ENCODE measurements around the gene CDCA5. TPM values are rescaled to one million over a fixed set of nuclear protein-coding genes. Genes with fewer than 3 reads are reported as not detected.
A peak's percentile ranks its signal among the peaks of the same experiment; 100 is the strongest.

CDCA5 gene
- total RNA-seq, 2 donors from 2014 or later, result 139 to 174 TPM

DNA sequence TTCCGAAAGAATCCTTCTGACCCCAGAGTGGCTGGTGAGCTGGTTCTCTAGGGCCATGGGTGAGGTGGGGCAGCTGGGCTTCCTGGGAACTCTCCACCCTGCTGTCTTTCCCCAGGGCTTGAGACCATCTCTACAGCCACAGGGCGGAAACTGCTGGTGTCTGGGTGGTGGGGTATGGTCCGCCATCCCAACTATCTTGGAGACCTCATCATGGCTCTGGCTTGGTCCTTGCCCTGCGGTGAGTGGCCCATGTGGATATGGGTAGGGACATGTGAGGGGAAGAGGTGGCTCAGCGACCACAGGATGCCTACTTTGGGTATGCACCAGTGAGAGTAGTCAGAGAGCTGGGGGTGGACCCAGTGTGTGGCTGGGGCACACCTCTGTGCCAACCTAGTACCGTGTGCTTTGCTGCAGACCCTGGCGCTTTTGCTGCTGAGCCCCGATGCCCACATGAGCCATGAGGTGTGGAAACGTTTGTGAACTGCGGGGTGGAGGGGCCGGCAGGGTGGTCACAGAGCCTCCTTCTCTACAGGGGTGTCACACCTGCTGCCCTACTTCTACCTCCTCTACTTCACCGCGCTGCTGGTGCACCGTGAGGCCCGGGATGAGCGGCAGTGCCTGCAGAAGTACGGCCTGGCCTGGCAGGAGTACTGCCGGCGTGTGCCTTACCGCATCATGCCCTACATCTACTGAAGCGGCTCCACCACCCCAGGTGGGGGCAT, 31.7 kb upstream of the CDCA5 start:
- Mint-ChIP-seq H3K36me3 (ENCODE audit: insufficient read depth in 2 of 2) (peaks cover 6 to 20% of the 10 kb centered on the region in 2 donors), H3K27me3 (ENCODE audit: low read depth) (no peaks in the 10 kb centered on the region), H3K4me1 (ENCODE audit: low read depth) (peaks cover 76% of the 10 kb centered on the region), H3K4me3 (peak overlapping the region; percentile 88 to 89), H3K27ac (peak overlapping the region; percentile 42), H3K9me3 (no peaks in the 10 kb centered on the region)
- ATAC-seq (replicated peaks in 1 of 2), result no peak
- no peak for DNase-seq

DNA sequence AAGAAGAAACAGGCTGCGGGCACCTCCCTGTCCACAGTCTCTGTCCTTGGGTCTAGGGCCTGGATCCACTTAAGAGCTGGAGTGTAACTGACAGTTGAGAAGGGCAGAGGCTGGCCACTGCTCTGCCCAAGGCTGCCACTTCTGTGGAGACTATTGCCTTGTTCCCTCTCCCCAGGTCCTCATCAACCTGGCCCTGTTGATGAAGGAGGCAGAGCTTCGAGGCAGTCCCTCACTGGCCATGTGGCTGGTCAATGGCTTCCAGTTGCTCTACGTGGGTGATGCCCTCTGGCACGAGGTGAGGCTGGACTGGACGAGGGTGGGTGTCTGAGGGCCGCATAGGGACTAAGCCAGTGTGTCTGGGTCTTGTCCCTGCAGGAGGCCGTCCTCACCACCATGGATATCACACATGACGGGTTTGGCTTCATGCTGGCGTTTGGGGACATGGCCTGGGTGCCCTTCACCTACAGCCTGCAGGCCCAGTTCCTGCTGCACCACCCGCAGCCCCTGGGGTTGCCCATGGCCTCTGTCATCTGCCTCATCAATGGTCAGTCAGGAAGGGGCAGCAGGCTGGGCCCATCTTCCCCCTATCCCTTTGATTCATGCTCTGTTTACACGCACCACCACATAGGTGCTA, 30.8 kb upstream of the CDCA5 start:
- Mint-ChIP-seq H3K4me1 (ENCODE audit: low read depth) (peaks cover 73% of the 10 kb centered on the region), H3K9me3 (no peaks in the 10 kb centered on the region), H3K4me3 (peak overlapping the region; percentile 98 to 100)

DNA sequence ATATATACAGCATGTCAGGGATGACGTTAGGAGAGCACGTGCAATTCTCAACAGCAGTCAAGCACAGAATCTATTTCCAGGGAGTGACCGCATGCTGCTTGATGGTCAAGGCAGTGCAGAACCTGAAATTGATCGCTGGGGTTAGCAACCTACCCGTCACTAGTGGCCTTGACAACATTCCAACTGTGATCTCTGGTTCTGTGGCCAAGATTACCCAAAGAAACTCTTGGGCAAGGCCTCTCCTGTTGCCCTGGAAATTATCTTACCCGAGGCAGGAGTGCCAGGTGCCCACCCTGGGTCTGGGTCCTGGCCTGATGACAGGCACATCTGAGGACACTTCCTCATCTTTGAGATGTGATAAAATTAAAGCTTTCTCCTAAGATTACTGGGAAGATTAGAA, 30.0 kb upstream of the CDCA5 start:
- Mint-ChIP-seq H3K36me3 (ENCODE audit: insufficient read depth in 2 of 2) (peaks cover 5 to 10% of the 10 kb centered on the region in 2 donors), H3K9me3 (no peaks in the 10 kb centered on the region), H3K4me1 (ENCODE audit: low read depth) (peaks cover 65% of the 10 kb centered on the region), H3K27me3 (ENCODE audit: low read depth) (no peaks in the 10 kb centered on the region), H3K27ac (peak overlapping the region; percentile 93), H3K4me3 (peak overlapping the region; percentile 98 to 100)
- DNase-seq, result no peak
- ATAC-seq (replicated peaks in 1 of 2), result no peak

More for the DNA sequence above, 30.8 kb upstream of the CDCA5 start:
- no peak for ATAC-seq (replicated peaks in 1 of 2)
- no peaks in the 10 kb centered on the region for H3K27me3 Mint-ChIP-seq (ENCODE audit: low read depth)
- peaks cover 6 to 18% of the 10 kb centered on the region in 2 donors for H3K36me3 Mint-ChIP-seq (ENCODE audit: insufficient read depth in 2 of 2)
- no peak for DNase-seq
- H3K27ac Mint-ChIP-seq, result no peak overlapping the region

DNA sequence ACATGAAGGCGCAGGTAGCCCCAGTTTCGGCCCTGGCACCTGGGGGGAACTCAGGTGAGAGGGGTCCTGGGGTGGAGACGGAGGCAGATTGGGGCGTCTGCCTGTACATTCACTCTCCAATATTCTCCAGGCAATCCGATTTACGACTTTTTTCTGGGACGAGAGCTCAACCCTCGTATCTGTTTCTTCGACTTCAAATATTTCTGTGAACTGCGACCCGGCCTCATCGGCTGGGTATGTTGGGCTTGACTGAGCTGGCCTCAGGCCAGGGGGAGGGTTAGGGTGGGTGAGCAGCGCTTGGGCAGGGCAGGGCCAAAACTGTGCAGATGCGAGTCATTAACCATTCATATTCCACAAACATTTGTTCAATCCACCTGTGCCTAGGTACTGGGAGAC, 29.5 kb upstream of the CDCA5 start:
- peaks cover 60% of the 10 kb centered on the region for H3K4me1 Mint-ChIP-seq (ENCODE audit: low read depth)
- H3K36me3 Mint-ChIP-seq (ENCODE audit: insufficient read depth in 2 of 2), result peaks cover 3 to 6% of the 10 kb centered on the region in 2 donors

DNA sequence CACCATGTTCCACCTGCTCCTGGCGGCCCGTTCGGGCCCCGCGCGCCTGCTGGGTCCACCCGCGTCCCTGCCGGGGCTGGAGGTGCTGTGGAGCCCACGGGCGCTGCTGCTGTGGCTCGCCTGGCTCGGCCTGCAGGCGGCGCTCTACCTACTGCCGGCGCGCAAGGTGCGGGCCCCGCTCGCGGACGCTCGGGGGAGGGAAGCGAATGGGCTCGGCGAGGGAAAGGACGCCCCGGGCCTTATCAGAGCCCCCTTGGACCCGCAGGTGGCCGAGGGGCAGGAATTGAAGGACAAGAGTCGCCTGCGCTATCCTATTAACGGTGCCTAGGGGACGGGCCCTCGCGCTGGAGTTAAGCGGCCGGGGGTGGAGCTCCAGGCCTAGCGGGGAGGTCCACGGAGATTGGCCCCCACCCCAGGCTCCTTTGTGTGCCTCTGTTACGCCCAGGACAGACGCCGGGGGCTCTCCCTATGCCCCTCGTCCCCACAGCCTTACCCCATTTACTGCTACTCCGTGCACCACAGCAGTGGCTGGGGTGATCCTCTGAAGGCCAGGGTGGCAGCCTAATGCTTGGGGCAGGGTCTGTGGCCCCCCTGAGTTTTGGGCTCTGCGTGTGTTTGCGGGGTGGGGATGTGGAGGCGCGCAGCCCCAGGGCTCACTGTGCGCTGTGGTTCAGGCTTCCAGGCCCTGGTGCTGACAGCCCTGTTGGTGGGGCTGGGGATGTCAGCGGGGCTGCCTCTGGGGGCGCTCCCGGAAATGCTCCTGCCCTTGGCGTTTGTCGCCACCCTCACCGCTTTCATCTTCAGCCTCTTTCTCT, 28.9 kb upstream of the CDCA5 start:
- Mint-ChIP-seq H3K36me3 (ENCODE audit: insufficient read depth in 2 of 2) (peaks cover under 1 to 4% of the 10 kb centered on the region in 2 donors), H3K4me1 (ENCODE audit: low read depth) (peaks cover 55% of the 10 kb centered on the region), H3K27me3 (ENCODE audit: low read depth) (no peaks in the 10 kb centered on the region), H3K27ac (peak overlapping the region; percentile 93), H3K4me3 (peak overlapping the region; percentile 98 to 100), H3K9me3 (no peaks in the 10 kb centered on the region)
- ATAC-seq (replicated peaks in 1 of 2) (peak; percentile 44 to 46), DNase-seq (peak; percentile 76 to 88)

More for the DNA sequence above, 29.5 kb upstream of the CDCA5 start:
- H3K27me3 Mint-ChIP-seq (ENCODE audit: low read depth), result no peaks in the 10 kb centered on the region
- no peak for ATAC-seq (replicated peaks in 1 of 2)
- no peaks in the 10 kb centered on the region for H3K9me3 Mint-ChIP-seq
- H3K4me3 Mint-ChIP-seq, result peak overlapping the region; percentile 98 to 100
- H3K27ac Mint-ChIP-seq, result peak overlapping the region; percentile 93
- DNase-seq, result no peak

DNA sequence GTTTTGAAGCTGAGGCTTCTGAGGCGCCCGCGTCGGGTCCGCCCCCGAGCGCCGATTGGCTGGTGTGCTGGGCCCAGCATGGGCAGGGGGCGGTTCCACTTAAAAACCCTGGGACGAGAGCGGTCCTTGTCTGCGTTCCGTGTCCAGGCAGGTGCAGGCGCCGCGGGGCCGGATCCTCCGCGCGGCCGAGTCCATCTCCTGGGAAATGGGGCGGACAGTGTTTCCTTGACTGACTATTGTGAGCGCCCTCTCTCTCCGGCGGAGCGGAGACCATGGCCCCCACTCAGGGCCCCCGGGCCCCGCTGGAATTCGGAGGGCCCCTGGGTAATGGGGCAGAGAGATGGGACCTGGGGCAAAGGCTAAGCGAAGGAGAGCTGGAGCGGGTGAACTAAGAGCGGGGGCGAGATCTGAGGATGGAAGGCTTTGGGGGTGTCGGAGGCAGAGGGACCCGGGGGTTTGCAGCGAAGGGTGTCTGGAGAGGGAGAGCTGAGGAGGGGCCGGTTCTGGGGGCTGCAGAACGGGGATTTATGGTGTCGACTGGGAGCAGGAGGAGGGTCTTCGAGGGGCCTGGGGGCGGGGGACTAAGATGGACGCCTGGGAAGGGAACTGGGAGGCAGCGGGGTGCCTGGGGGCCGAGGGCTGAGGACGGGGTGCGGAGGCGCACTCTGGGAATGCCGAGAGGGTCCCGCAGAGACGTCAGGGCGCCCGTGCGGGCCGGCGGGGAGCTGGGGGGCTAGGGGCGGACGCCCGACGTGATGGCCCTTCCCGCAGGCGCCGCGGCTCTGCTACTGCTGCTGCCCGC, 28.1 kb upstream of the CDCA5 start, which contains the start of gene TM7SF2:
TSS of gene TM7SF2 (plus strand) at position 129 of the 802 bp plus-strand sequence. CDS start at position 273, 144 bp downstream.
- no peaks in the 10 kb centered on the region for H3K9me3 Mint-ChIP-seq
- peaks cover 0 to 3% of the 10 kb centered on the region in 2 donors for H3K36me3 Mint-ChIP-seq (ENCODE audit: insufficient read depth in 2 of 2)
- H3K4me1 Mint-ChIP-seq (ENCODE audit: low read depth), result peaks cover 54% of the 10 kb centered on the region
- peak; percentile 77 to 78 for ATAC-seq (replicated peaks in 1 of 2)
- H3K4me3 Mint-ChIP-seq, result peak within 1 kb of the TSS; percentile 98 to 100
- peak; percentile 96 to 97 for DNase-seq
- H3K27me3 Mint-ChIP-seq (ENCODE audit: low read depth), result no peaks in the 10 kb centered on the region
- H3K27ac Mint-ChIP-seq, result peak within 1 kb of the TSS; percentile 90

DNA sequence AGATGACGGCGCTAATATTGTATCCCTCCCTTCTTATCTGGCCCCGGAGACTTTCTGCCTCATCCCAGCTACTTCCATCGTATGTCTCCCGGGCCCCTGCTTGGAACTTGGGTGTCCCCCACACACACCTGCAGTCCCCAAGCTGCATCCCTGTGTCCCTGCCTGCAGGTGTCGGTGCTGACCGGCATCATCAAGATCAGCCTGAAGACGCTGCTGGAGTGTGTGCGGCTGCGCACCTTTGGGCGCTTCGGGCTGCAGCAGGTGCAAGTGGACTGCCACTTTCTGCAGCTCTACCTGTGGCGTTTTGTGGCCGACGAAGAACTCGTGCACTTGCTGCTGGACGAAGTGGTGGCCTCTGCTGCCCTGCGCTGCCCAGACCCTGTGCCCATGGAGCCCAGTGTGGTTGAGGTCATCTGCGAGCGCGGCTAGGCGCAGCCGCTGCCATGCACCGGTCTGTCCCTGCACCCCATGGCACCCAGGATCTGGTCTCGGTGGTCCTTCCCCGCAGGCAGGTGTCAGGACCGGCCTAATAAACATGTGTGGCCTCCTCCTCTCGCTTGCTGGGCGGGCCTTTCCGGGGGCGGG, 27.4 kb upstream of the CDCA5 start:
- Mint-ChIP-seq H3K27me3 (ENCODE audit: low read depth) (no peaks in the 10 kb centered on the region), H3K4me1 (ENCODE audit: low read depth) (peaks cover 48% of the 10 kb centered on the region), H3K27ac (peak overlapping the region; percentile 90), H3K4me3 (peak overlapping the region; percentile 98 to 100), H3K36me3 (ENCODE audit: insufficient read depth in 2 of 2) (peaks cover 0 to 3% of the 10 kb centered on the region in 2 donors), H3K9me3 (no peaks in the 10 kb centered on the region)
- no peak for ATAC-seq (replicated peaks in 1 of 2)
- DNase-seq, result no peak

DNA sequence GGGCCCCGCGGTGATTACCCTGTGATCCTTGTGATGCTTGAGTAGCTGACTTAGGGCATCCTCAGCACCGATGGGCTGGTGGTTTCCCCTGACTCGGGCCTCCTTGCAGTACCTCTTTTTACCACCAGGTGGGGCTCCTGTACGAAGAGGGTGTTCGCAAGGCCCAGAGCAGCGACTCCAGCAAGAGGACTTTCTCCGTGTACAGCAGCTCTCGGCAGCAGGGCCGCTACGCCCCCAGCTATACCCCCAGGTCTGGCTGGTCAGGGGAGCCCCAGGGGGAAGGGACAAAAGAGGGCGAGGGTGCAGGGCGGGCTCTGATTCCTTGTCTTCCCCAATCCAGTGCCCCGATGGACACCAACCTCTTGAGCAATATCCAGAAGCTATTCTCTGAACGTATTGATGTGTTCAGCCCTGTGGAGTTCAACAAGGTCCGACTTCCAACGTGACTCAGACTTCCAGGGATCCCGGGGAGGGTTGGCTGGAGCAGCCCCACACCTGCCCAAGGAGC, 26.6 kb upstream of the CDCA5 start:
- Mint-ChIP-seq H3K4me1 (ENCODE audit: low read depth) (peaks cover 42% of the 10 kb centered on the region), H3K27ac (peak overlapping the region; percentile 59), H3K9me3 (no peaks in the 10 kb centered on the region), H3K36me3 (ENCODE audit: insufficient read depth in 2 of 2) (peaks cover 0 to 6% of the 10 kb centered on the region in 2 donors), H3K27me3 (ENCODE audit: low read depth) (no peaks in the 10 kb centered on the region), H3K4me3 (peak overlapping the region in 1 of 2 donors; percentile 12)
- ATAC-seq (replicated peaks in 1 of 2) (peak; percentile 39 to 42), DNase-seq (peak; percentile 94 to 98)

DNA sequence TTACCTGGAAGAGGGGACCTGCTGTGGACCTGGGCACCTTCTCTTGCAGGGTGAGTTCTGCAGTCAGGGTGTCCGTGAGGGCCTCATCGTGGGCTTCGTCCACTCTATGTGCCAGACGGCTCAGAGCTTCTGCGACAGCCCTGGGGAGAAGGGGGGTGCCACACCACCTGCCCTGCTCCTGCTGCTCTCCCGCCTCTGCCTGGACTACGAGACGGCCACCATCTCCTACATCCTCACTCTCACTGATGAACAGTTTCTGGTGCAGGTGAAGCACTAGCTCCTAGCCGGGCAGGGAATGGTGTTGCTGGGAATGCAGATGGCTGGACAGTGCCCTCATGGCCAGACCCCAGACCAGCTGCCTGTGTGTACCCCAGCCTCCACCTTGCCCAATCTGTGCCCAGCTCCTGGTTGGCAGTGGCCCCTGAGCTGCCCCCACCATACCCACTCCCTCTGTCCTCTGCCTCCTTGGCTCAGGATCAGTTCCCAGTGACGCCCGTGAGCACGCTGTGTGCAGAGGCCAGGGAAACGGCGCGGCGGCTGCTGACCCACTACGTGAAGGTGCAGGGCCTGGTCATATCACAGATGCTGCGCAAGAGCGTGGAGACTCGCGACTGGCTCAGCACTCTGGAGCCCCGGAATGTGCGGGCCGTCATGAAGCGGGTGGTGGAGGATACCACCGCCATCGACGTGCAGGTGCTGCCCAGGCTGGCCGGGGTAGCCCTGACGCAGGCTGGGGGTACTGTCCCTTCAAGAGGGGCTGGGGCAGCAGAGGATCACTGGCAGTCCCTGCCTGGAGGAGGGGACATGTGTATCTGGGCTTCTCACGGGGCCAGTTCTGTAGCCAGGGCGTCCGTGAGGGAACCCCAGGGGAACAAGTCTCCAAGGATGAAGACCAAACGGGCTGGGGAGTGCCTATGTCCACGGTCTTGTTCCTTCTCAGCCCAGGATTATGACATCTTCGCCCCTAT, 25.7 kb upstream of the CDCA5 start:
- Mint-ChIP-seq H3K9me3 (no peaks in the 10 kb centered on the region), H3K4me3 (no peak overlapping the region), H3K36me3 (ENCODE audit: insufficient read depth in 2 of 2) (peaks cover 0 to 7% of the 10 kb centered on the region in 2 donors), H3K27me3 (ENCODE audit: low read depth) (no peaks in the 10 kb centered on the region), H3K27ac (peak overlapping the region; percentile 59), H3K4me1 (ENCODE audit: low read depth) (peaks cover 47% of the 10 kb centered on the region)
- ATAC-seq (replicated peaks in 1 of 2) (no peak), DNase-seq (no peak)

DNA sequence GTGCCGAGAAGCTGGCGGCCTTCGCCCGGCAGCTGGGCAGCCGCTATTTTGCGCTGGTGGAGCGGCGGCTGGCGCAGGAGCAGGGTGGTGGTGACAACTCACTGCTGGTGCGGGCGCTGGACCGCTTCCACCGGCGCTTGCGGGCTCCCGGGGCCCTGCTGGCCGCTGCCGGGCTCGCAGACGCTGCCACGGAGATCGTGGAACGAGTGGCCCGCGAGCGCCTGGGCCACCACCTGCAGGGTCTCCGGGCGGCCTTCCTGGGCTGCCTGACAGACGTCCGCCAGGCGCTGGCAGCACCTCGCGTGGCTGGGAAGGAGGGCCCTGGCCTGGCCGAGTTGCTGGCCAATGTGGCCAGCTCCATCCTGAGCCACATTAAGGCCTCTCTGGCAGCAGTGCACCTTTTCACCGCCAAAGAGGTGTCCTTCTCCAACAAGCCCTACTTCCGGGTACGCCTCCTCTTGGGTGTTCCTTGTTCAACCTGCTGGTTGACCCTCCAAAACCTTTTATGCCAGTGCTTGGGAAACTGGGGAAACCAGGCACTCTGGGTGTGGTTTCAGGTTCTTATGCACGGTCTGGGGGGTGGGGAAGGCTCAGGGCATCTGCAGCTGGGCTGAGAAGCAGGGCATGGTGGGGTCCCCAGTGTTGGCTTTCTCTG, 24.8 kb upstream of the CDCA5 start:
- Mint-ChIP-seq H3K4me3 (no peak overlapping the region), H3K36me3 (ENCODE audit: insufficient read depth in 2 of 2) (peaks cover 0 to 5% of the 10 kb centered on the region in 2 donors), H3K9me3 (no peaks in the 10 kb centered on the region)

More for the DNA sequence above, 24.8 kb upstream of the CDCA5 start:
- Mint-ChIP-seq H3K27ac (no peak overlapping the region), H3K27me3 (ENCODE audit: low read depth) (no peaks in the 10 kb centered on the region), H3K4me1 (ENCODE audit: low read depth) (peaks cover 43% of the 10 kb centered on the region)
- ATAC-seq (replicated peaks in 1 of 2), result no peak
- no peak for DNase-seq
